Measurements from ENCODE around the gene TEX50.

The TEX50 gene

GRCh38 chr1:173648880-173649605 lies 13.9 kb downstream of the TEX50 start:
- Histone ChIP-seq H3K4me1 (ENCODE audit: control insufficient read depth, low read length) (no peaks in the 10 kb centered on the region), H3K27ac (ENCODE audit: low read depth, low read length) (no peak overlapping the region), H4K20me1 (ENCODE audit: control insufficient read depth, insufficient read depth, low read depth, low read length) (no peaks in the 10 kb centered on the region), H3K36me3 (ENCODE audit: control insufficient read depth, low read length) (no peaks in the 10 kb centered on the region), H3K4me3 (ENCODE audit: low read length) (no peak overlapping the region), H3F3A (ENCODE audit: control insufficient read depth, insufficient read depth) (no peaks in the 10 kb centered on the region), H3K9me2 (replicated peaks; ENCODE audit: control insufficient read depth, low read length) (no peaks in the 10 kb centered on the region), H3K4me2 (ENCODE audit: low read length) (no peak overlapping the region), H3K9me3 (ENCODE audit: control insufficient read depth, insufficient read depth, low read length) (no peaks in the 10 kb centered on the region), H3K27me3 (ENCODE audit: control insufficient read depth, low read length) (no peaks in the 10 kb centered on the region), H3K79me2 (ENCODE audit: control insufficient read depth, low read length) (no peaks in the 10 kb centered on the region)
- TF ChIP-seq CTCF (IDR thresholded peaks at IDR 0.05; ENCODE audit: low read depth, low read length, poor library complexity, severe bottlenecking), result no peak
- no peak for TF ChIP-seq EZH2phosphoT487 (IDR thresholded peaks at IDR 0.05; ENCODE audit: borderline replicate concordance, low read length)

GRCh38 chr1:173660306-173660705 lies 25.2 kb downstream of the TEX50 start:
- no peaks in the 10 kb centered on the region for H4K20me1 ChIP-seq (ENCODE audit: control insufficient read depth, insufficient read depth, low read depth, low read length)
- H3K4me1 ChIP-seq (ENCODE audit: control insufficient read depth, low read length), result no peaks in the 10 kb centered on the region
- no peaks in the 10 kb centered on the region for H3K36me3 ChIP-seq (ENCODE audit: control insufficient read depth, low read length)
- no peaks in the 10 kb centered on the region for H3K27me3 ChIP-seq (ENCODE audit: control insufficient read depth, low read length)
- no peaks in the 10 kb centered on the region for H3K79me2 ChIP-seq (ENCODE audit: control insufficient read depth, low read length)
- no peak for TF ChIP-seq EZH2phosphoT487 (IDR thresholded peaks at IDR 0.05; ENCODE audit: borderline replicate concordance, low read length)
- no peak for TF ChIP-seq CTCF (IDR thresholded peaks at IDR 0.05; ENCODE audit: low read depth, low read length, poor library complexity, severe bottlenecking)
- H3K9me2 ChIP-seq (replicated peaks; ENCODE audit: control insufficient read depth, low read length), result no peaks in the 10 kb centered on the region
- no peak overlapping the region for H3K4me2 ChIP-seq (ENCODE audit: low read length)
- H3K27ac ChIP-seq (ENCODE audit: low read depth, low read length), result no peak overlapping the region
- no peak overlapping the region for H3K4me3 ChIP-seq (ENCODE audit: low read length)
- H3F3A ChIP-seq (ENCODE audit: control insufficient read depth, insufficient read depth), result no peaks in the 10 kb centered on the region
- H3K9me3 ChIP-seq (ENCODE audit: control insufficient read depth, insufficient read depth, low read length), result no peaks in the 10 kb centered on the region

- no peak overlapping the region for H3K27ac ChIP-seq (ENCODE audit: low read depth, low read length)
- no peak overlapping the region for H3K4me2 ChIP-seq (ENCODE audit: low read length)
- H3K79me2 ChIP-seq (ENCODE audit: control insufficient read depth, low read length), result no peaks in the 10 kb centered on the region
- H3K4me3 ChIP-seq (ENCODE audit: low read length), result no peak overlapping the region
- no peaks in the 10 kb centered on the region for H3K27me3 ChIP-seq (ENCODE audit: control insufficient read depth, low read length)
- no peaks in the 10 kb centered on the region for H3K9me2 ChIP-seq (replicated peaks; ENCODE audit: control insufficient read depth, low read length)
- no peaks in the 10 kb centered on the region for H3K4me1 ChIP-seq (ENCODE audit: control insufficient read depth, low read length)
- no peak for TF ChIP-seq EZH2phosphoT487 (IDR thresholded peaks at IDR 0.05; ENCODE audit: borderline replicate concordance, low read length)
- TF ChIP-seq CTCF (IDR thresholded peaks at IDR 0.05; ENCODE audit: low read depth, low read length, poor library complexity, severe bottlenecking), result no peak
- H4K20me1 ChIP-seq (ENCODE audit: control insufficient read depth, insufficient read depth, low read depth, low read length), result no peaks in the 10 kb centered on the region
- H3F3A ChIP-seq (ENCODE audit: control insufficient read depth, insufficient read depth), result no peaks in the 10 kb centered on the region
- H3K36me3 ChIP-seq (ENCODE audit: control insufficient read depth, low read length), result no peaks in the 10 kb centered on the region
- no peaks in the 10 kb centered on the region for H3K9me3 ChIP-seq (ENCODE audit: control insufficient read depth, insufficient read depth, low read length)
Measured at GRCh38 chr1:173661271-173661670, 26.1 kb downstream of the TEX50 start.

Measured in DOHH2 (cell line).